H9 (cell line): ENCODE measurements around the gene TRAF3. TPM values are rescaled to one million over a fixed set of nuclear protein-coding genes. Genes with fewer than 3 reads are reported as not detected.

Source experiments
- DNase-seq: peaks from one replicate; pipeline ENCODE4 v3.0.0-alpha.2; 2017
- H2AFZ ChIP-seq: one replicate; pipeline ENCODE4 v1.6.1; 2013; ENCODE audit warnings: mild to moderate bottlenecking, low read length, control low read depth, moderate library complexity
- H2AK5ac ChIP-seq: 2 replicates; pipeline ENCODE4 v1.6.1; 2013; ENCODE audit warnings: low read length, control low read depth, mixed read lengths; ENCODE audit not compliant: insufficient read length
- H2BK120ac ChIP-seq: one replicate; pipeline ENCODE4 v1.6.1; 2013; ENCODE audit warnings: low read depth, mild to moderate bottlenecking, low read length, control low read depth, inconsistent platforms; ENCODE audit not compliant: poor library complexity, severe bottlenecking
- H2BK12ac ChIP-seq: 2 replicates; pipeline ENCODE4 v1.6.1; 2013; ENCODE audit warnings: low read length, control low read depth, mixed read lengths, low read depth; ENCODE audit not compliant: insufficient read length
- H2BK15ac ChIP-seq: 2 replicates; pipeline ENCODE4 v1.6.1; 2013; ENCODE audit warnings: low read depth, low read length, control low read depth
- H2BK20ac ChIP-seq: one replicate; pipeline ENCODE4 v1.6.1; 2013; ENCODE audit warnings: low read depth, mild to moderate bottlenecking, low read length, control low read depth, inconsistent platforms; ENCODE audit not compliant: poor library complexity, severe bottlenecking
- H2BK5ac ChIP-seq: 2 replicates; pipeline ENCODE4 v1.6.1; 2013; ENCODE audit warnings: low read length, control low read depth, mixed read lengths; ENCODE audit not compliant: insufficient read length
- H3K14ac ChIP-seq: 2 replicates; pipeline ENCODE4 v1.6.1; 2013; ENCODE audit warnings: low read length, control low read depth; ENCODE audit not compliant: insufficient read depth
- H3K18ac ChIP-seq: 2 replicates; pipeline ENCODE4 v1.6.1; 2013; ENCODE audit warnings: low read depth, mild to moderate bottlenecking, mixed read lengths, low read length, control low read depth; ENCODE audit not compliant: insufficient read length
- H3K23ac ChIP-seq: 2 replicates; pipeline ENCODE4 v1.6.1; 2013; ENCODE audit warnings: low read length, control low read depth, mixed read lengths, low read depth; ENCODE audit not compliant: insufficient read length
- H3K23me2 ChIP-seq: 2 replicates; pipeline ENCODE4 v1.6.1; 2013; ENCODE audit warnings: low read depth, mild to moderate bottlenecking, mixed read lengths, low read length, control low read depth; ENCODE audit not compliant: insufficient read length, poor library complexity, severe bottlenecking
- H3K27ac ChIP-seq: 2 replicates; pipeline ENCODE4 v1.5.1; 2013; ENCODE audit warnings: low read length, control low read depth, mixed read lengths, low read depth; ENCODE audit not compliant: insufficient read length
- H3K27me3 ChIP-seq: 2 replicates; pipeline ENCODE4 v1.6.1; 2013; ENCODE audit warnings: low read length, control low read depth, inconsistent platforms; ENCODE audit not compliant: insufficient read depth
- H3K4ac ChIP-seq: 2 replicates; pipeline ENCODE4 v1.6.1; 2013; ENCODE audit warnings: low read depth, mild to moderate bottlenecking, control low read depth, inconsistent platforms, low read length, moderate library complexity
- H3K4me1 ChIP-seq: 2 replicates; pipeline ENCODE4 v1.6.1; 2013; ENCODE audit warnings: low read length, control low read depth, inconsistent platforms; ENCODE audit not compliant: insufficient read depth
- H3K4me2 ChIP-seq: 2 replicates; pipeline ENCODE4 v1.6.1; 2013; ENCODE audit warnings: low read length, control low read depth, mixed read lengths; ENCODE audit not compliant: insufficient read length, insufficient read depth
- H3K56ac ChIP-seq: 2 replicates; pipeline ENCODE4 v1.6.1; 2013; ENCODE audit warnings: low read depth, mild to moderate bottlenecking, mixed read lengths, low read length, control low read depth; ENCODE audit not compliant: insufficient read length
- H3K79me1 ChIP-seq: 2 replicates; pipeline ENCODE4 v1.6.1; 2013; ENCODE audit warnings: low read depth, mild to moderate bottlenecking, moderate library complexity, low read length, control low read depth, inconsistent platforms; ENCODE audit not compliant: insufficient read depth, poor library complexity, severe bottlenecking
- H3K79me2 ChIP-seq: 2 replicates; pipeline ENCODE4 v1.6.1; 2013; ENCODE audit warnings: low read length, control low read depth, inconsistent platforms; ENCODE audit not compliant: insufficient read depth
- H3K9ac ChIP-seq: 2 replicates; pipeline ENCODE4 v1.6.1; 2013; ENCODE audit warnings: low read length, control low read depth, mixed read lengths; ENCODE audit not compliant: insufficient read length; ENCODE audit errors: extremely low read depth
- H3K9me3 ChIP-seq: one replicate; pipeline ENCODE4 v1.6.1; 2013; ENCODE audit warnings: low read depth, low read length, inconsistent platforms; ENCODE audit not compliant: control insufficient read depth
- H3T11ph ChIP-seq: one replicate; pipeline ENCODE4 v1.6.1; 2013; ENCODE audit warnings: mild to moderate bottlenecking, low read length, control low read depth, inconsistent platforms
- H4K20me1 ChIP-seq: one replicate; pipeline ENCODE4 v1.6.1; 2013; ENCODE audit not compliant: control insufficient read depth, insufficient read length, insufficient read depth
- H4K5ac ChIP-seq: 2 replicates; pipeline ENCODE4 v1.6.1; 2013; ENCODE audit warnings: low read depth, mild to moderate bottlenecking, mixed read lengths, low read length, control low read depth; ENCODE audit not compliant: insufficient read length
- H4K8ac ChIP-seq: replicated peaks from 2 replicates; pipeline ENCODE4 v1.6.1; 2013; ENCODE audit warnings: low read length, control low read depth, mixed read lengths, low read depth; ENCODE audit not compliant: insufficient read length
- H4K91ac ChIP-seq: 2 replicates; pipeline ENCODE4 v1.6.1; 2013; ENCODE audit warnings: low read depth, mild to moderate bottlenecking, moderate library complexity, mixed read lengths, low read length, control low read depth; ENCODE audit not compliant: insufficient read length
- H3K27ac Mint-ChIP-seq, 3 experiments: 2 replicates in 2 of 3; 3 replicates in 1 of 3; pipeline ENCODE4 v1.8.0; 2020 to 2021; ENCODE audit warnings: mixed read lengths in 3 of 3, mild to moderate bottlenecking in 1 of 3, moderate library complexity in 1 of 3
- H3K27me3 Mint-ChIP-seq: 2 replicates; pipeline ENCODE4 v1.8.0; 2021; ENCODE audit warnings: low read depth, mild to moderate bottlenecking, moderate library complexity, mixed read lengths
- H3K36me3 Mint-ChIP-seq, 3 experiments: 2 replicates in 2 of 3; 3 replicates in 1 of 3; pipeline ENCODE4 v1.8.0; 2020 to 2021; ENCODE audit warnings: low read depth in 3 of 3, mixed read lengths in 3 of 3; ENCODE audit not compliant: insufficient read depth in 1 of 3
- H3K4me1 Mint-ChIP-seq, 2 experiments: 2 replicates each; pipeline ENCODE4 v1.8.0; 2020; ENCODE audit warnings: mixed read lengths in 2 of 2
- H3K4me3 Mint-ChIP-seq, 2 experiments: 2 replicates in 1 of 2; 3 replicates in 1 of 2; pipeline ENCODE4 v1.8.0; 2020 to 2021; ENCODE audit warnings: mild to moderate bottlenecking in 2 of 2, mixed read lengths in 2 of 2, moderate library complexity in 1 of 2
- H3K9me3 Mint-ChIP-seq, 2 experiments: 2 replicates in 1 of 2; 3 replicates in 1 of 2; pipeline ENCODE4 v1.8.0; 2020; ENCODE audit warnings: mild to moderate bottlenecking in 2 of 2, mixed read lengths in 2 of 2, moderate library complexity in 1 of 2
- CTCF ChIP-seq: fragments of 200-600 bp; sonication (generic); conservative IDR thresholded peaks from 3 replicates; pipeline ENCODE4 v1.8.0; 2021; ENCODE audit warnings: antibody characterized with exemption, mild to moderate bottlenecking
- whole genome bisulfite sequencing: extraction: QIAGEN DNeasy Blood & Tissue Kit; methylation state at CpG from one replicate; pipeline ENCODE4 v1.1.7; 2013; ENCODE audit warnings: missing lambda C conversion rate, low lambda C conversion rate, mixed read lengths; ENCODE audit not compliant: insufficient read length; ENCODE audit errors: extremely low coverage; 5-methylcytosine and 5-hydroxymethylcytosine counted together
- total RNA-seq: library from RNA; stranded (reverse); gene quantifications from 2 replicates; pipeline ENCODE4 v1.2.1, GENCODE V29; 2021

The TRAF3 gene
- total RNA-seq, 1 experiment from 2014 or later, result 9.6 TPM

- no peak overlapping the region for H4K91ac ChIP-seq
- no peaks in the 10 kb centered on the region for H3K23me2 ChIP-seq
- no CpG with 5 or more reads among the region's 25 CpGs for WGBS
- H2BK20ac ChIP-seq, result no peak overlapping the region
- no peak overlapping the region for H4K5ac ChIP-seq
- H3K56ac ChIP-seq, result no peak overlapping the region
- no peak overlapping the region for H3K14ac ChIP-seq
- no peak overlapping the region for H3K23ac ChIP-seq
- peaks cover 2% of the 10 kb centered on the region; the same call in 1 of the 2 replicates for H3K79me2 ChIP-seq
- H3K9me3 Mint-ChIP-seq, result no peaks in the 10 kb centered on the region
- no peaks in the 10 kb centered on the region for H3K27me3 Mint-ChIP-seq
- peaks cover 57 to 65% of the 10 kb centered on the region in 2 experiments for H3K4me1 Mint-ChIP-seq
- no peak overlapping the region for H3K4me3 Mint-ChIP-seq
- H2AFZ ChIP-seq, result no peak overlapping the region
- no peaks in the 10 kb centered on the region for H3K79me1 ChIP-seq
- H4K8ac ChIP-seq, result no peak overlapping the region
- H3T11ph ChIP-seq, result no peak overlapping the region
- no peak overlapping the region; a peak in 1 of 7 replicates for H3K27ac Mint-ChIP-seq
- no peak overlapping the region for H2BK12ac ChIP-seq
- no peak overlapping the region for H3K18ac ChIP-seq
- no peaks in the 10 kb centered on the region for H4K20me1 ChIP-seq
- H3K4ac ChIP-seq, result no peak overlapping the region
- H3K36me3 Mint-ChIP-seq, result no peaks in the 10 kb centered on the region
- peaks cover 10% of the 10 kb centered on the region for H3K4me1 ChIP-seq
- no peak for DNase-seq
- no peaks in the 10 kb centered on the region for H3K9me3 ChIP-seq
- no peak overlapping the region for H3K4me2 ChIP-seq
- H2BK5ac ChIP-seq, result no peak overlapping the region
- H2AK5ac ChIP-seq, result no peak overlapping the region
- no peak for TF ChIP-seq CTCF
- H3K9ac ChIP-seq, result no peak overlapping the region
- no peak overlapping the region for H3K27ac ChIP-seq
- H3K27me3 ChIP-seq, result no peaks in the 10 kb centered on the region
- H2BK120ac ChIP-seq, result no peak overlapping the region
- H2BK15ac ChIP-seq, result no peak overlapping the region
Observed at GRCh38 chr14:102826751-102827675, 49.8 kb downstream of the TRAF3 start.
